ENCODE results near the gene HIVEP3.

HIVEP3 gene

DNA sequence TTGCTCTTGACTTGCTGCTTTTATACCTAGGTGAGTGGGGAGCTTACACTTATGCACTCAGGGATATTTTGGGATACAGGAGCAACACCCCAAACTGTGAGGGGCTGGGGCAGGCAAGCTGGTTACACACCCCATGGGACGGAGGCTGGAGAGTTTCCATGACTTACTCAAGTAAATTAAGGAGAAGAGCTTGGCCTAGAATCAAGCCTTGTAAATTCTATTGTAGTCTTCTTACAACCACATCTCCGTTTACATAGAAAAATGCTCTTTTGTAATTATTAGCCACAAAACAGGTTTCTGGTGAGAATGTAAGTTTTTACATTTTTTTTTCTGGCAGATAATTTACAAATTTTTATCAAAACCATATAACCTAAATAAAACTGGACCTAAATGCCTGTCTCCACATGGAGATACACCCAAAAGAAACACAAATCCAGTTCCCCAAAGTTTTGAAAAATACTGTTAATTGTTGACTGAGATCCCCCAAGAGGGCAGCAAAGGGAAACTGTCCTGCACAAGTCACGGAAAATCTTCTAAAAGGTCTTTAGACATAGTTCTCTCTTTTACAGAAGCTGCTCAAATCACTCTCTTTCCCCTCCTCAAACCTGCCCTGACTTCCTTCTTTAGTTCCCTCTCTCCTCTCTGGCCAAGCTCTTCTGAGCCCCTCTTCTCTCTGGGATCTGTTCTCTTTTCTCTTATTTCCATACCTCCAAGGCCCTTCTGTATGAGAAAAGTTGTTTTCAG, 134.0 kb downstream of the HIVEP3 start:
- TF ChIP-seq FOXP2 (optimal IDR thresholded peaks at IDR 0.05; ENCODE audit: borderline replicate concordance, extremely low read depth, extremely low read length, insufficient read depth) (no peak), POLR2AphosphoS5 (IDR thresholded peaks at IDR 0.05; ENCODE audit: low read depth, low read length) (no peak), REST (IDR thresholded peaks at IDR 0.05; ENCODE audit: insufficient read depth in 1 of 2, low read depth in 2 of 2, low read length in 2 of 2) (no peak), SIN3A (IDR thresholded peaks at IDR 0.05; ENCODE audit: borderline replicate concordance, insufficient read depth, low read length) (no peak), TAF1 (IDR thresholded peaks at IDR 0.05; ENCODE audit: borderline replicate concordance, insufficient read depth, low read length) (no peak)

DNA sequence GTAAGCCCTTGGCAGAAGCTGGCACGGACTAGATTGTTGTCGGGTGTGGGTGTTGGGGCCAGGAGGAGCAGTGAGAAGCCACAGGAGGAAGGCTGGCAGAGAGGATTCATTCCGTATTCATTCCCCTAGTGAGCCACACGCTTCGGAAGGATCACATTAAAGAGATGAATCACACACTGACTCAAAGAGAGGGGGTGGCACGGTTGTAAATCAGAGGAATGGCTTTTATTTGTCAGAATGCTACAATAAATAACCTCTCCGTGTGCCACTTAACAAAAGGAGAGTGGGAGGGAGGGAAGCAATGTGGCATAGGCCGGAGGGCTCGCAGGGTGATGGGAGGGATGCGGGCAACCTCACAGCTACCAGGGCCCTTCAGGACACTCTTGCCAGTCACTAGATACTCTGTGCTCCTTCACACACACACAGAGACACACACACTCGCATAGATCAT, 135.5 kb downstream of the HIVEP3 start:
- no peak for TF ChIP-seq SIN3A (IDR thresholded peaks at IDR 0.05; ENCODE audit: borderline replicate concordance, insufficient read depth, low read length)
- no peak for TF ChIP-seq POLR2AphosphoS5 (IDR thresholded peaks at IDR 0.05; ENCODE audit: low read depth, low read length)
- TF ChIP-seq TAF1 (IDR thresholded peaks at IDR 0.05; ENCODE audit: borderline replicate concordance, insufficient read depth, low read length): no peak
- TF ChIP-seq FOXP2 (optimal IDR thresholded peaks at IDR 0.05; ENCODE audit: borderline replicate concordance, extremely low read depth, extremely low read length, insufficient read depth): no peak
- TF ChIP-seq REST (IDR thresholded peaks at IDR 0.05; ENCODE audit: insufficient read depth in 1 of 2, low read depth in 2 of 2, low read length in 2 of 2): no peak

- TF ChIP-seq POLR2AphosphoS5 (IDR thresholded peaks at IDR 0.05; ENCODE audit: low read depth, low read length) (no peak), REST (IDR thresholded peaks at IDR 0.05; ENCODE audit: insufficient read depth in 1 of 2, low read depth in 2 of 2, low read length in 2 of 2) (no peak), SIN3A (IDR thresholded peaks at IDR 0.05; ENCODE audit: borderline replicate concordance, insufficient read depth, low read length) (no peak), TAF1 (IDR thresholded peaks at IDR 0.05; ENCODE audit: borderline replicate concordance, insufficient read depth, low read length) (no peak), FOXP2 (optimal IDR thresholded peaks at IDR 0.05; ENCODE audit: borderline replicate concordance, extremely low read depth, extremely low read length, insufficient read depth) (no peak)
Measured at GRCh38 chr1:41780916-41781315, 137.8 kb downstream of the HIVEP3 start.

GRCh38 chr1:41780322-41780721, 138.4 kb downstream of the HIVEP3 start:
- TF ChIP-seq SIN3A (IDR thresholded peaks at IDR 0.05; ENCODE audit: borderline replicate concordance, insufficient read depth, low read length): no peak
- TF ChIP-seq REST (IDR thresholded peaks at IDR 0.05; ENCODE audit: insufficient read depth in 1 of 2, low read depth in 2 of 2, low read length in 2 of 2): no peak
- TF ChIP-seq TAF1 (IDR thresholded peaks at IDR 0.05; ENCODE audit: borderline replicate concordance, insufficient read depth, low read length): no peak
- TF ChIP-seq FOXP2 (optimal IDR thresholded peaks at IDR 0.05; ENCODE audit: borderline replicate concordance, extremely low read depth, extremely low read length, insufficient read depth): no peak
- TF ChIP-seq POLR2AphosphoS5 (IDR thresholded peaks at IDR 0.05; ENCODE audit: low read depth, low read length): no peak
